Measurements from ENCODE around the gene RAF1.
"Not testable (repeated sequence)": the region's sequence is repeated elsewhere in the genome, so short reads cannot be mapped to it uniquely, and the experiment has no call there.

RAF1 gene

DNA sequence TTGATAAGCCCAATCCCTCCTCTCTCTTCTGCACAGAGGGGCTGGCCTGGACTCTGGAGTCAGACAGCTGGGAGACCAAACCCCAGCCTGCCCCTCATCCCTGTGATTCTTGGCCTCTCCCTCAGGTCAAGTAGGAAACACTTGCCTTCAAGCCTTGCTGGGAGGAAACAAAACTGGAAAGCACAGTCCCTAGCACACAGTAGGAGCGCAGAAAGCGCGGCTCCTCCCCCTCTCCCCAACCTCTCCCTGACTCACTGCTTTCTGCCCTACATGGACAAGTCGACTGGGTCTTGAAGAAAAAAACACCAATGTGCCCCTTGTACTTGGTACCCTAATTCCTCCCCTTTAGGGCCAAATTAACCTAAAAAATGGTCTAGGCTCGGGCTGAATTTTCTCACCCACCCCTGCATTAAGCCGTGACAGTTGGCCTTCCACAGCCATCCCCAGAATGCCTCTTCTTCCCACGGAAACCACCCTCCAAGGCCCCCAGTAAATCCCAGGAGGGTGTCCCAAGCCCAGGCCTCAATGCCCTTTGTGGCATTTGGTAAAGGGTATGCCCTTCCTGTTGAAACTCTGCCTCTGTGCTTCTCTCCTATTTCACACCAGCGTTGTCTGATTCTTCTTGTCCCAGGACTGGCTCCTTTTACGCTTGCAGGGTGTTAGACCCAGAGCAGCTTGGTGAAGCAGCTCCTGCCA lies 11.3 kb upstream of the RAF1 start:
- no peak for DNase-seq (ENCODE audit: low read depth in 2 of 2)

DNA sequence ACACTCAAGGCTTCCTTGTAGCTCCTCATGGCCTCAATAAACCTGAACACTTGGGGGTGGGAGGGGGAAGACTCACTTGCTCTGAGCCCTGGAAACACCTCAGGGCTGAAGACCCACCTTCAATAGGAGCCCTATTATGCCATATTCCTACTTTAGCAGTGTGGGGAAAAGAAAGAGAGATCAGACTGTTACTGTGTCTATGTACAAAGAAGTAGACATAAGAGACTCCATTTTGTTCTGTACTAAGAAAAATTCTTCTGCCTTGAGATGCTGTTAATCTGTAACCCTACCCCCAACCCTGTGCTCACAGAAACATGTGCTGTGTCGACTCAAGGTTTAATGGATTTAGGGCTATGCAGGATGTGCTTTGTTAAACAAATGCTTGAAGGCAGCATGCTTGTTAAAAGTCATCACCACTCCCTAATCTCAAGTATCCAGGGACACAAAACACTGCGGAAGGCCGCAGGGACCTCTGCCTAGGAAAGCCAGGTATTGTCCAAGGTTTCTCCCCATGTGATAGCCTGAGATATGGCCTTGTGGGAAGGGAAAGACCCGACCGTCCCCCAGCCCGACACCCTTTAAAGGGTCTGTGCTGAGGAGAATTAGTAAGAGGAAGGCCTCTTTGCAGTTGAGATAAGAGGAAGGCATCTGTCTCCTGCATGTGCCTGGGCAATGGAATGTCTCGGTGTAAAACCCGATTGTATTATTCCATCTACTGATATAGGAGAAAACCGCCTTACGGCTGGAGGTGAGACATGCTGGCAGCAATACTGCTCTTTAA lies 10.2 kb upstream of the RAF1 start:
- DNase-seq (ENCODE audit: low read depth in 2 of 2), result not testable (repeated sequence)

DNA sequence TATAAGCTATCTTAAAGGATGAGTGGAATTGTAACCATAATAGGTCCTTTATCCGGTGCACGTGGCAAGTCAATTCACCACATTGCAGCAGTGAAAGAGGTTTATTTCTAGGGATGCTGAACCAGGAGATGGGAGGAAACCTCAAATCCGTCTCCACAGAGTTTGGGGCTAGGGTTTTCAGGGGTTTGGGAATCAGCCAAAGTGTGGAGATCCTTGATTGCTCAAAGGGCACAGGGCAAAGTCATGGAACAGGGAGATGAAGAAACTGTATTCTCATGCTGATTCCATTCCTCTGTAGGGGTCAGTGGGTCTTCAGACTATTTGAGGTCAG lies 7.2 kb upstream of the RAF1 start:
- DNase-seq (ENCODE audit: low read depth in 2 of 2), result no peak

DNA sequence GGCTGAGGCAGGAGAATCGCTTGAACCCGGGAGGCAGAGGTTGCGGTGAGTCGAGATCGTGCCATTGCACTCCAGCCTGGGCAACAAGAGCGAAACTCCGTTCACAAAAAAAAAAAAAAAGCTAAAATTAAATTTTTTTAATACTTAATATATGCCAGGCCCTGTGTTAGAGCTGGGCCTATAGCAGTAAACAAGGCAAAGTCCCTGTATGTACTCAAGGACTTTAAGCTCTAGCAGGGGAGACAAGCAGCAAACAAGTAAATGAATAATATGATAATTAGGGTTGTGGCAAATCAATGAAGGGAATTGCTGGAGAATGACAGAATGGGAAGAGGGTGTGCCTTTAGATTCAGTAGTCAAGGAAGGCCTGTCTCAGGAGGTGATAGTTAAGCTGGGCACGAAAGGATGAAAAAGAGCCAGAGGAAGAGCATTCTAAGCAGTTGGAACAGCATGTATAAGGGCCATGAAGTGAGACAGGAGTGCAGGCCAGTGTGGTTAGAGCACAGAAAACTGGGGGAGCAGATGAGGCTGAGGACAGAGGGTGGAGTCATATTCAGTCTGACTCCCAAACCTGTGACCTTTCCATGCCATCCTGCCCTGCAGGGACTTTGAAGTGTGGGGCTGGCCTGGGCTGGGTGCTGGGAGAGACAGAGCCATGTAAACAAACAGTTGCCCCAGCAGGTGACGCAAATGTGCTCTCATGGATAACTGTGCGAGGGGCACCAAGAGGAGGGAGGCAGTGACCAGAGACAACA lies 6.6 kb upstream of the RAF1 start:
- DNase-seq (ENCODE audit: low read depth in 2 of 2), result no peak

DNA sequence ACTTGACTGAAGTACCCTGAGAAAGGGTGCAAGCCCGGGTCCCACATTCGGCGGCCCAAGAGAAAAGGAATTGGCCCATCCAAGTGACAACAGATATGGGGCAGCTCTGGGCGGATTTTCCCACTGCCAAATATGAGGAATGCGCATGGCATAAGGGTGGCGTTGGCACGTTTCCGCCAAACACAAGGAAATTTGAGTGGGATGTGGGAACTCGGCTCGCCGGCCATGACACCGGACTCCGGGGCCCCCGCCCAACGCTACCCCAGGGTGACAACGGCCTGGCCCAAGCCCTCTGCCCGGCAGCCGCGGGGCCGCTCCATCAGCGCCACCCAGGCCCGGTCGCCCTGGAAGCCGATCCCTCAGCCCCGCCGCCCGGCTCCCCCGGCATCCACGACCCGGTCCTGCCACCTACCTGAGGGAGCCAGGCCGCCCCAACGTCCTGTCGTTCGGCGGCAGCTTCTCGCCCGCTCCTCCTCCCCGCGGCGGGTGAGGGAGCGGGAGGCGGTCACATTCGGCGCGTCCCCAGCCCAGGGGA lies 449 bp downstream of the RAF1 start:
- no peak for DNase-seq (ENCODE audit: low read depth in 2 of 2)

DNA sequence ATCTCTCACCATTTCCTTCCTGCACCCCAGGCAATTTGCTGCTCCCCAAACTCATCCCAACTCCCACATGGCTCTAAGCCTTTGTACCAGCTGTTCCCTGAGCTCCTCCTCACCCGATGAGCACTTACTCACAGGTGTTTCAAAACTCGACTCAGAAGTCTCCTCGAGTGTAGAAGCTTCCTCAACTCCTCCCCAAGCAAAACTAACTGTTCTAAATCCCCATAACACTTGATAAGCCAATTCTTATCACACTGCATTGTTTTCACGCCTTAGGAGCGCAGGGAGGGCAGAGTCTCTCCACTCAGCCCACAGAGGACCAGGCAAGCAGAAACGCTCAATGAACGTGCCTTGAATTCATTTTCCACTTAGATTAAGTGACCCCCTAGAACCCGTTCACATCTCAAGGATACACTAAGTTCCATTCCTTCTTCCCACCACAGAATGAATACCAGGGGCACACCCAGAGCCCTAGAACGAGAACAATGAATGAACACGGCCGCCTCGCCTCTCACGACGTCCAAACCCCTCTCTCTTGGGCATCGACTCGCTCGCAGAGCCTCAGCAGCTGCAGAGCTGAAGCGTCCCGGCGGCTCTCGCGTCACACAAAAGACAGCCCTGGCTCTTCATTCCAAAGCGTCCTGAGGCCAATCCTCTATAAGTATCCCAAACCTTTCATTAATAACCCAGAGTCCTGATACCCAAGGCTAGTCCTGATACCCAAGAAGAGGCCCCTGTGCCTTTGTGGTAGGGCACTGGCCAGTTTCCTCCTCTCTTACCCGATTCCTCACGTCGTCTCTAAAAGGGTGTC lies 1.1 kb downstream of the RAF1 start:
- DNase-seq (ENCODE audit: low read depth in 2 of 2), result peak in 1 of 2 donors; percentile 5

DNA sequence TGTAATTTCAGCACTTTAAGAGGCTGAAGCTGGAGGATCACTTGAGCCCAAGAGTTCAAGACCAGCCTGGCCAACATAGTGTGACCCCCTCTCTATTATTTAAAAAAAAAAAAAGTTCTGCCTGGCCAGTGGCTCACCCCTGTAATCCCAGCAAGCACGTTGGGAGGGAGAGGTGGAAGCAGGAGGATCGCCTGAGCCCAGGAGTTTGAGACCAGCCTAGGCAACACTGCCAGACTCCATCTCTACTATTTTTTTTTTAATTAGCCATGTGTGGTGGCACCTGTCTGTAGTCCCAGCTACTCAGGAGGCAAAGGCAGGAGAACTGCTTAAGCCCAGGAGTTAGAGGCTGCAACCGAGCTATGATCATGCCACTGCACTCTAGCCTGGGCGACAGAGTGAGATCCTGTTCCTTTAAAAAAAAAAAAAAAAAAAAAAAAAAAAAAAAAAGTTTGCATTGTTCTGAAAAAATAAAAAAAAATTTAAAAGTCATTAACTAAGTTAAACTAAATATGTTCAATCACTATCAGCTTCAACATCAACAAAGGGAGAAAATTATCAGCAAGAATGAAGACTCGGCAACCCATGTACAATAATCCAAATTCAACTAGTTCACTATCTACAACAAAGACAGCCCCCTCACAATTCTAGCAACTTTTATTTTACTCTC lies 1.9 kb downstream of the RAF1 start:
- DNase-seq (ENCODE audit: low read depth in 2 of 2), result no peak

DNA sequence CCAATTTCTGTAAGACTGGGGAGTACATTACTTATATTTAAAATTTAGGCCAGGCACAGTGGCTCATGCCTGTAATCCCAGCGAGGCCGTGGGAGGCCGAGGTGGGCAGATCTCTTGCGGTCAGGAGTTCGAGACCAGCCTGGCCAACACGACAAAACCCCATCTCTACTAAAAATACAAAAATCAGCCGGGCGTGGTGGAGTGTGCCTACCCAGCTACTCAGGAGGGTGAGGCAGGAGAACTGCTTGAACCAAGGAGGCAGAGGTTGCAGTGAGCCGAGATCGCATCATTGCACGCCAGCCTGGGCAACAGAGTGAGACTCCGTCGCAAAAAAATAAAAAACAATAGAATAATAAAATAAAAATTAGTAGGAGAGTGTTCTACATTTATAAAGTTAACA lies 2.5 kb downstream of the RAF1 start:
- not testable (repeated sequence) for DNase-seq (ENCODE audit: low read depth in 2 of 2)

DNA sequence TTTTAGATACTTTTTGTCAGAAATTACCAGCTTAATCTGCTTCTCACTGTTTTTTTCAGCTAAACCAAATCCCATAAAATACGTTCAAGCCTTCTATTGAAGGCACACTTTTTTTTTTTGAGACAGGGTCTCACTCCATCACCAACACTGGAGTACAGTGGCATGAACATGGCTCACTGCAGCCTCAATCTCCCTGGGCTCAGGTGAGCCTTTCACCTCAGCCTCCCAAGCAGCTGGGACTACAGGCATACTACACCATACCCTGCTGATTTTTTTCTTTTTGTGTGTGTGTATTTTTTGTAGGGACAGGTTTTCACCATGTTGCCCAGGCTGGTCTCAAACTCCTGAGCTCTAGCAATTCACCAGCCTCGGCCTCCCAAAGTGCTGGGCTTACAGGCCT lies 3.7 kb downstream of the RAF1 start:
- DNase-seq (ENCODE audit: low read depth in 2 of 2), result no peak

DNA sequence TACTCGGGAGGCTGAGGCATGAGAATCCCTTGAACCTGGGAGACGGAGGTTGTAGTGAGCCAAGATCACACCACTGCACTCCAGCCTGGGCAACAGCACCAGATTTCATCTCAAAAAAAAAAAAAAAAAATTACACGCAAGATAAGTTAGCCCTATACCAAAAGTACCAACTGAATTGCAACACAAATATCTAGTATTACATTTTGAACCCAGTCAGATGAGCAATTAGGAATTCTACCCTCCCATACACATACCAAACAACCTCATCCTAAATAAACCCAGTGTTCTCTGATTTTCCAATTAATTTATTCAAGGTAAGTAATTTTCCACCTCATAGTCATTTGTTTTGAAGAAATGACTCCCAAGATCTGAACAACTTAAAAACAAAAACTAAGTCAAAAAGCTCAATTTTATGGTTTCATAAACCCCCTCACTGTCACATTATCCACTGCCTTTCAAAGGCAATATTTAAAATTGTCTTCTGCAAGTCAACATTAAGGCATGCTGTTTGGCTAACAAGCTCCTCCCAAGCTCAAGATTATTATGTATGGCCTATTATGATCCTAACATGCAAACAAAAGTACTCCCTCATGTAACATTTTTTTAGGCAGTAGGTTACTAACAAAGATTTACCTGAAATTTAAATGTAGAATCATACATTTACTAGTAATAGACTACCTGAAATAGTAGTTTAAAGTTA lies 4.5 kb downstream of the RAF1 start:
- no peak for DNase-seq (ENCODE audit: low read depth in 2 of 2)

DNA sequence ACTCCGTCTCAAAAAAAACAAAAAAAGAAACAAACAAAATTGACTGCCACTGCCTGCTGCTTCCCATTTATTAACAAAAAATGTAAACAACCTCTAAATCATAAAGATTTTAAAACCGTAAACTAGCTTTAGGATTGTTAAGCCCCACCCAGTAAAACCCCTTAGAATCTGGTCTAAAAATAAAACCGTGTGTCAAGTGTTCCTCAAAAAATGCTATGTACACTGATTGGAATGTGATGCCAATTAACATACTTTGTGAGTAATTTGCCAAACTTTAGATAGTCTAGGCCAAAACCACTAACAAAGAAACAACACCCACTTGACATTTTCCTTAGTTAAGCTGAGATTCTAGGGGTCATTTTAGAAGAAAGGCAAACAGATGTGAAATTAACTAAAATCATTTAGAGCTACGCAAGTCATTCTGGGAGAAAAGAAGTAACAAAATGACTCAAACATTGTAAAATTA lies 5.3 kb downstream of the RAF1 start:
- DNase-seq (ENCODE audit: low read depth in 2 of 2), result no peak

DNA sequence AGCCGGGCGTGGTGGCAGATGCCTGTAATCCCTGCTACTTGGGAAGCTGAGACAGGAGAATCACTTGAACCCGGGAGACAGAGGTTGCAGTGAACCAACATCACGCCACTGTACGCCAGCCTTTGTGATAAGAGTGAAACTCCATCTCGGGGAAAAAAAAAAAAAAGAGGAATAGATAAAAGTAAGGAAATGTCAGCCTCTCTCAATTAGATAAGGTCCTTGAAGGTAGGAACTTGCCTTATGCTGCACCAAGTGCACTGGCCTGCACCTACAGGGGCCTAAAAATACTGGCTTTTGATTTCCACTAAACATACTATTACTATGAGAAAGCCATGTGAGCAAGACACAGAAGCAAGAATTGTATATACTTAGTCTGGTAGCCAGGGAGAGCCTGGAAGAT lies 7.1 kb downstream of the RAF1 start:
- no peak for DNase-seq (ENCODE audit: low read depth in 2 of 2)

DNA sequence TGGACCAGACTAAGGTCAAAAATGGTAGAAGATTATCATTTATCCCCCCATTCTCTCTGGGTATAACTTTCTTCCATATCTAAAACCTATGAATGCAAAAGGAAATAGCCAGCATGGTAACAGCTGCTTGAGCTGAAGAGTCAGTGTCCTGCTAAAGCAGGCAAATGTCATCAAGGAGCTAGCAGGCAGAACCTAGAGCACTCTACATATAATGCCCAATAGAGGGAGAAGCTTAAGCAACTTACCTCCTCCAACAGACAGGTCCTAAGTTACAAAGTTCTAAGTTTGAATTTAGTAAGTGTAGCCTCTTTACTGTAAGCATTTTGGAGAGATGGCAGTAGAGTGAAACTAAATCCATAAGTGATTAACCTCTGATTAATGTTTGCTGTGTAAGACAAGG lies 7.7 kb downstream of the RAF1 start:
- no peak for DNase-seq (ENCODE audit: low read depth in 2 of 2)

DNA sequence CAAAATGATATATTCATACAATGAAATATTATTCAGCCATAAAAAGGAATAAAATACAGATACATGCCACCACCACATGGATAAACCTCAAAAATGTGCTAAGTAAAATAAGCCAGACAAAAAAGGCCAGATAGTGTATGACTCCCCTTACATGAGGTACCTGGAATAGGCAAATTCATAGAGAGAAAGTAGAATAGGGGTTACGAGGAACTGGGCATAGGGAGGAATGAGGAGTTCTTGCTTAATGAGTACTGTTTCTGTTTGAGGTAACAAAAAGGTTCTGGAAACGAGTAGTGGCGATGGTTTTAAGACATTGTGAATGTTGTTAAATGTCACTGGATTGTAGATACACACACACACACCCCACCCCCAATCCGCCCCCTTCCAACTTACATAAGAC lies 8.2 kb downstream of the RAF1 start:
- DNase-seq (ENCODE audit: low read depth in 2 of 2), result no peak

DNA sequence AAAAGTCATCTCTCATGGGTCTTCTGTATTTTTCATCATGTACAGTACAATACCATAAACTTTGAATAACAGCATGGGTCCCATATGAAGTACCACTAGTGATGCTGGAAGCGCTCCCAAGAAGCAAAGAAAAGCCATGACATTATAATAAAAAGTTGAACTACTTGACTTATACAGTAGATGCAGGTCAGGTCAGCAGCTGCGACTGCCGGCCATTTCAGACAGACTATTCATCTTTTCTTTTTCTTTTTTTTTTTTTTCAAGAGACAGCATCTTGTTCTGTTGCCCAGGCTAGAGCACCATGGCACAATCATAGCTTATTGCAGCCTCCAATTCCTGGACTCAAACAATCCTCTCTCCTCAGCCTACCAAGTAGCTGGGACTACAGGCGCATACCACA lies 10.2 kb downstream of the RAF1 start:
- DNase-seq (ENCODE audit: low read depth in 2 of 2), result no peak

DNA sequence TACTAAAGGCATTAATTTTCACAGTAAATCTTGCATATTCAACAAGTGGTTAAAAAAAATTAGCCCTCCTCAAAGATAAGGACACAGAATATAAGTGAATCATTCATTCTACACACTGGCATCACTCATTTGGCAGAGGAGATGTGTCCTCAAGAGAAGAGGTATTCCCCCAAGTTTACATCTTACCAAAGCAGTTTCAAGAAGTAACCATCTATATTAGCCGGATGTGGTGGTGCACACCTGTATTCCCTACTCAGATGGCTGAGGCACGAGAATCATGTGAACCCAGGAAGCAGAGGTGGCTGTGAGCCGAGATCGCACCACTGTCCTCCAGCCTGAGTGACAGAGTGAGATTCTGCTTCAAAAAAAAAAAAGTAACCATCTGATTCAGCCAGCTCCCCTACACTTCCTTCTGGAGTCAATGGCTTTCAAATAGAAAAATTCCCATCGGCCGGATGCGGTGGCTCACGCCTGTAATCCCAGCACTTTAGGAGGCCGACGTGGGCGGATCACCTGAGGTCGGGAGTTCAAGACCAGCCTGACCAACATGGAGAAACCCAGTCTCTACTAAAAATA lies 15.4 kb downstream of the RAF1 start:
- no peak for DNase-seq (ENCODE audit: low read depth in 2 of 2)

DNA sequence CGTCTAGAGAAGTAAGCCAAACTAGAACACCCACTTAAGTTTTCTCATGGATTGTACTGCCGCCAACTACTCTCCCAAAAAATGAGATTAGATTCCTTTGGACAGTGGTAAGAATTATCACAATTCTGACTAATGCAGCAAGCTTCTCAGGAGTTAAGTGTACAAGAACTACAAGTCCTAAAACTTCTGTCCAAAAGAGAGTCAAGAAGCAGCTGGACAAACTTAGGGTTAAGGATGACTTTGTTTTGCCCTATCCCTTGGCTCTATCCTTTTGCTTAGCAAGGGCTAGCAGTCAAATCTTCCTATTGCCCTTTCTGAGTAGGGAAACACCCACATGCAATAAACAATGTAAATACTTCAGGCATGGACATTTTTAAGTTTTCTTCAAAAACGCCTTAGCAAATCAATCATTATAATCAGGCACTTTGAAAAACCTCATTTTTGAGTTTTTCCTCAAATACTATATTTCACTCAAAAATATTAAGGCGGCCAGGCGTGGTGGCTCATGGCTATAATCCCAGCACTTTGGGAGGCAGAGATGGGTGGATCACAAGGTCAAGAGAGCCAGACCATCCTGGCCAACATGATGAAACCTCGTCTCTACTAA lies 19.5 kb downstream of the RAF1 start:
- DNase-seq (ENCODE audit: low read depth in 2 of 2), result no peak

DNA sequence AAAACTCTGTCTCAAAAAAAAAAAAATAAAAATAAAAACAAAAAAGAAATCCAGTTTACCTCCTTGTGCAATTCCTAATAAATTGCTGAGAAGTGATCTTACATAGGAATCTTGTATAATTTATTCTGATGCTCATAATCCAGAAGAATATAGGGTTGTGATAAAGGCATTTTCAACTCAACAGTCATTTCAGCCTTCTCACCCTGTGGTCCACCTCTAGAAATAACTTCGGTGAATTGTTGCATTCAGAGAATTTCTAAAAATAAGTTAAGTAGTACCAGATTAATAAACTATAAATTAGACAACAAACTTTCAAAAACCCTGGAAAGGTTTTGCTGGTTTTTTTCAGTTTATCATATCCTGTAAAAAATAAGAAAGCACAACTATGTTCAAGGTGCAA lies 20.2 kb downstream of the RAF1 start:
- no peak for DNase-seq (ENCODE audit: low read depth in 2 of 2)

DNA sequence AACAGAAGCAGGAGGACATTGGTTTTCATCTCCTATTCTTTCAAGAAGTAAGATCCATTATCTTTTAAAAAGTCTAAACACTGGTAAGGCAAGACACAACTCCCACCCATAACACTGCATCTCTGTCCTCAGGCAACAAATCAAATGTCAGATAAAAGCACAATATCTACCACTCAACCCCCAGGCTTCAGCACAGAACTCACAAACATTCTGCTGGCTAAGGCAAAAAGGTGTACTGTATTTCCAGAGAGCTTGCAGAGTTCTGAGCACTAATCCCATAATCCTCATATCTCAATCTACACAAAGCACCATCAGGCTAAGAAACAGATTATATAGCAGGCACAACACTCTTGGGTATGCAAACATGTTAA lies 20.9 kb downstream of the RAF1 start:
- DNase-seq (ENCODE audit: low read depth in 2 of 2), result no peak

DNA sequence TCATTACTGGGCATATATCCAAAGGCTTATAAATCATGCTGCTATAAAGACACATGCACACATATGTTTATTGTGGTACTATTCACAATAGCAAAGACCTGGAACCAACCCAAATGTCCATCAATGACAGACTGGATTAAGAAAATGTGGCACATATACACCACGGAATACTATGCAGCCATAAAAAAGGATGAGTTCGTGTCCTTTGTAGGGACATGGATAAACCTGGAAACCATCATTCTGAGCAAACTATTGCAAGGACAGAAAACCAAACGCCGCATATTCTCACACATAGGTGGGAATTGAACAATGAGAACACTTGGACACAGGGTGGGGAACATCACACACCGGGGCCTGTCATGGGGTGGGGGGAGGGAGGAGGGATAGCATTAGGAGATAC lies 23.1 kb downstream of the RAF1 start:
- not testable (repeated sequence) for DNase-seq (ENCODE audit: low read depth in 2 of 2)
